Prostate gland (tissue), 2 donors: ENCODE measurements around the gene PAPOLA.

Experiments used
- CTCF ChIP-seq, 4 experiments: fragments of 200-600 bp in 2 of 4; fragments of 450-650 bp in 2 of 4; sonication (generic) in 2 of 4; IDR thresholded peaks; 1 replicate in 3 of 4; 2 replicates in 1 of 4; pipeline ENCODE4 v1.5.1; 2016 to 2019; ENCODE audit warnings: antibody characterized with exemption in 4 of 4, mild to moderate bottlenecking in 2 of 4, moderate library complexity in 2 of 4
- POLR2A ChIP-seq: fragments of 450-650 bp; IDR thresholded peaks from one replicate; pipeline ENCODE4 v1.6.1; 2016; ENCODE audit warnings: antibody characterized with exemption, mild to moderate bottlenecking
- POLR2AphosphoS5 ChIP-seq: sonication (generic); formaldehyde crosslinking; IDR thresholded peaks from one replicate; pipeline ENCODE4 v1.6.1; 2017; ENCODE audit warnings: antibody characterized with exemption

GRCh38 chr14:96564389-96564788 lies 62.2 kb downstream of the PAPOLA start:
- TF ChIP-seq CTCF (IDR thresholded peaks at IDR 0.05) (no peak), POLR2AphosphoS5 (no peak), POLR2A (no peak)
